Measurements from ENCODE around the gene TRPV3. TPM values are rescaled to one million over a fixed set of nuclear protein-coding genes. Genes with fewer than 3 reads are reported as not detected.

Gene TRPV3
- total and polyA plus RNA-seq, 9 of the 15 experiments (the other 6 are each of a cell fraction or from before 2014, with no cell fraction given): 0.03 to 0.42 (median 0.11) TPM; not detected in 1

GRCh38 chr17:3582915-3583314 lies 25.3 kb upstream of the TRPV3 start:
- Histone ChIP-seq H4K20me1 (replicated peaks; ENCODE audit: control insufficient read depth, insufficient read depth, low read length) (no peaks in the 10 kb centered on the region), H3K9me1 (ENCODE audit: control insufficient read depth, insufficient read depth, low read length) (no peaks in the 10 kb centered on the region), H3K4me1 (replicated peaks in 1 of 2; ENCODE audit: control insufficient read depth in 2 of 2, insufficient read depth in 2 of 2, low read length in 2 of 2) (no peaks in the 10 kb centered on the region; a peak in 1 of 5 replicates), H3K9me3 (replicated peaks; ENCODE audit: control insufficient read depth, insufficient read depth, low read depth, low read length) (no peaks in the 10 kb centered on the region), H3K9ac (ENCODE audit: insufficient read depth in 1 of 2, low read depth in 2 of 2, low read length in 2 of 2) (no peak overlapping the region), H3K4me3 (no peak overlapping the region), H3K36me3 (ENCODE audit: control insufficient read depth, insufficient read depth, low read length) (no peaks in the 10 kb centered on the region), H3K27me3 (ENCODE audit: control insufficient read depth in 2 of 2, insufficient read depth in 2 of 2, low read length in 2 of 2) (peaks cover 0 to 12% of the 10 kb centered on the region in 2 experiments; a peak in 1 of 5 replicates), H3K79me2 (ENCODE audit: control insufficient read depth, insufficient read depth, low read length) (no peaks in the 10 kb centered on the region), H3K27ac (ENCODE audit: extremely low read depth, low read depth, low read length) (no peak overlapping the region), H2AFZ (ENCODE audit: low read depth, low read length) (no peak overlapping the region), H3K4me2 (ENCODE audit: insufficient read depth, low read length) (no peak overlapping the region)
- DNase-seq (ENCODE audit: extremely low read depth in 1 of 4, low spot score in 3 of 4) (no peak), FAIRE-seq (no peak), ATAC-seq (no peak)
- in situ Hi-C loops (cut with MboI): no loop called here
- BruUV-seq (replicated peaks): no TSS peak
- POLR2A ChIA-PET: no interaction called here
- 15% methylated on average over 8 of the region's 9 CpGs for WGBS (ENCODE audit: insufficient coverage, low coverage, missing lambda C conversion rate)
- intact Hi-C loops (cut with micrococcal nuclease): no loop called here
- CTCF ChIA-PET (ENCODE audit: low intra/inter-chr PET ratio): no interaction called here
- no peak for TF ChIP-seq ZNF778 (CRISPR knock-in tag; IDR thresholded peaks at IDR 0.05)
- TF ChIP-seq ZBTB17 (CRISPR knock-in tag; IDR thresholded peaks at IDR 0.05): no peak
- no peak for TF ChIP-seq NR2F6 (CRISPR knock-in tag; IDR thresholded peaks at IDR 0.05)
- no peak for TF ChIP-seq BRF2 (IDR thresholded peaks at IDR 0.05; ENCODE audit: borderline replicate concordance, insufficient read depth, insufficient read length)
- TF ChIP-seq JUNB (CRISPR knock-in tag; conservative IDR thresholded peaks at IDR 0.05): no peak
- TF ChIP-seq NFYB (IDR thresholded peaks at IDR 0.05; ENCODE audit: extremely low read depth, insufficient read length): no peak
- no peak for TF ChIP-seq HES1 (IDR thresholded peaks at IDR 0.05; ENCODE audit: low read depth)
- no peak for TF ChIP-seq ZNF274 (IDR thresholded peaks at IDR 0.05; ENCODE audit: borderline replicate concordance, low read depth, low read length)
- no peak for TF ChIP-seq HDAC3 (IDR thresholded peaks at IDR 0.05; ENCODE audit: borderline replicate concordance, partially characterized antibody)
